CD14-positive monocyte (primary cell): ENCODE data around the gene SLC27A5. TPM values are rescaled to one million over a fixed set of nuclear protein-coding genes. Genes with fewer than 3 reads are reported as not detected.

ENCODE experiments used
- DNase-seq, 3 donors: peaks; one replicate each; pipeline ENCODE4 v3.0.0-alpha.2; 2011 to 2022
- H2AFZ ChIP-seq: 2 replicates; pipeline ENCODE4 v1.6.0; 2012; ENCODE audit warnings: mild to moderate bottlenecking, low read depth, low read length, inconsistent platforms; ENCODE audit not compliant: insufficient read depth, poor library complexity, severe bottlenecking
- H3K27ac ChIP-seq, 2 donors: 1 replicate in 1 of 2; 2 replicates in 1 of 2; pipeline ENCODE4 v1.5.1; 2012 to 2013; ENCODE audit warnings: low read length in 2 of 2, control low read depth in 1 of 2, inconsistent platforms in 1 of 2, low read depth in 1 of 2, mild to moderate bottlenecking in 1 of 2
- H3K27me3 ChIP-seq, 2 donors: one replicate each; pipeline versions ENCODE4 v1.6.0 to v1.6.1; 2011 to 2013; ENCODE audit warnings: low read length in 2 of 2; ENCODE audit not compliant: control insufficient read depth in 2 of 2, insufficient read depth in 2 of 2
- H3K36me3 ChIP-seq, 2 donors: replicated peaks in 1 of 2; 1 replicate in 1 of 2; 2 replicates in 1 of 2; pipeline versions ENCODE4 v1.5.1 to v1.6.1; 2012 to 2013; ENCODE audit warnings: low read length in 2 of 2, control low read depth in 1 of 2, inconsistent platforms in 1 of 2, mild to moderate bottlenecking in 1 of 2; ENCODE audit not compliant: insufficient read depth in 2 of 2, control insufficient read depth in 1 of 2
- H3K4me1 ChIP-seq, 2 donors: 1 replicate in 1 of 2; 2 replicates in 1 of 2; pipeline versions ENCODE4 v1.5.1 to v1.6.1; 2012 to 2013; ENCODE audit warnings: low read length in 2 of 2, control low read depth in 1 of 2, inconsistent platforms in 1 of 2, mild to moderate bottlenecking in 1 of 2, moderate library complexity in 1 of 2; ENCODE audit not compliant: insufficient read depth in 2 of 2, control insufficient read depth in 1 of 2
- H3K4me2 ChIP-seq: replicated peaks from 2 replicates; pipeline ENCODE3; 2012; ENCODE audit warnings: low read length, moderate library complexity, mild to moderate bottlenecking; ENCODE audit not compliant: poor library complexity, severe bottlenecking; ENCODE audit errors: extremely low read depth
- H3K4me3 ChIP-seq, 3 experiments: fragments of 200-600 bp in 1 of 3; sonication (generic) in 1 of 3; replicated peaks in 1 of 3; 1 replicate in 2 of 3; 2 replicates in 1 of 3; pipeline ENCODE4 v1.5.1; 2011 to 2013; ENCODE audit warnings: low read length in 3 of 3, mild to moderate bottlenecking in 3 of 3, control low read depth in 2 of 3, low read depth in 2 of 3, inconsistent platforms in 1 of 3, moderate library complexity in 1 of 3
- H3K79me2 ChIP-seq: 2 replicates; pipeline ENCODE4 v1.6.0; 2012; ENCODE audit warnings: mild to moderate bottlenecking, control low read depth, inconsistent platforms, low read length, moderate library complexity; ENCODE audit not compliant: insufficient read depth
- H3K9ac ChIP-seq: 2 replicates; pipeline ENCODE4 v1.6.0; 2017; ENCODE audit warnings: low read length, mild to moderate bottlenecking; ENCODE audit not compliant: insufficient read depth, poor library complexity, severe bottlenecking
- H3K9me3 ChIP-seq, 2 donors: replicated peaks in 1 of 2; 1 replicate in 1 of 2; 2 replicates in 1 of 2; pipeline versions ENCODE4 v1.5.1 to v1.6.1; 2012 to 2013; ENCODE audit warnings: low read length in 2 of 2, control low read depth in 1 of 2; ENCODE audit not compliant: control insufficient read depth in 1 of 2, insufficient read depth in 1 of 2
- H4K20me1 ChIP-seq: 2 replicates; pipeline ENCODE4 v1.6.0; 2012; ENCODE audit warnings: mild to moderate bottlenecking, low read length, control low read depth, moderate library complexity; ENCODE audit not compliant: insufficient read depth
- H3K27ac Mint-ChIP-seq, 7 donors: one replicate each; pipeline ENCODE4 v1.8.0; 2020; ENCODE audit warnings: mild to moderate bottlenecking in 7 of 7, mixed read lengths in 7 of 7, moderate library complexity in 6 of 7, inconsistent platforms in 2 of 7
- H3K27me3 Mint-ChIP-seq, 3 donors: one replicate each; pipeline ENCODE4 v1.8.0; 2021 to 2022; ENCODE audit warnings: low read depth in 3 of 3, mild to moderate bottlenecking in 3 of 3, mixed read lengths in 3 of 3, moderate library complexity in 3 of 3, inconsistent platforms in 1 of 3
- H3K36me3 Mint-ChIP-seq, 2 donors: one replicate each; pipeline ENCODE4 v1.8.0; 2020; ENCODE audit warnings: mixed read lengths in 2 of 2, inconsistent platforms in 1 of 2, mild to moderate bottlenecking in 1 of 2
- H3K4me1 Mint-ChIP-seq: one replicate; pipeline ENCODE4 v1.8.0; 2020; ENCODE audit warnings: mild to moderate bottlenecking, mixed read lengths
- H3K4me3 Mint-ChIP-seq, 2 donors: one replicate each; pipeline ENCODE4 v1.8.0; 2020; ENCODE audit warnings: mild to moderate bottlenecking in 2 of 2, mixed read lengths in 2 of 2, moderate library complexity in 1 of 2
- H3K9me3 Mint-ChIP-seq, 7 donors: one replicate each; pipeline ENCODE4 v1.8.0; 2020 to 2022; ENCODE audit warnings: mixed read lengths in 7 of 7, mild to moderate bottlenecking in 6 of 7, moderate library complexity in 6 of 7, inconsistent platforms in 2 of 7
- CTCF ChIP-seq: fragments of 200-600 bp; IDR thresholded peaks from one replicate; pipeline ENCODE4 v1.8.0; 2022; ENCODE audit warnings: antibody characterized with exemption, mild to moderate bottlenecking
- WGBS: methylation state at CpG from one replicate; pipeline ENCODE4 v1.1.5; 2013; ENCODE audit warnings: missing lambda C conversion rate; ENCODE audit not compliant: insufficient coverage; 5-methylcytosine and 5-hydroxymethylcytosine counted together
- intact Hi-C, 2 donors: fragments of 100-400 bp; cut with micrococcal nuclease; formaldehyde crosslinking; loops; one replicate each; pipeline versions ENCODE4 v1.15.0 to v1.15.1; 2023
- polyA plus RNA-seq, 3 donors: library from polyadenylated mRNA; depleted of rRNA in 1 of 3; unstranded in 2 of 3; stranded (reverse) in 1 of 3; fragments of 300-500 nt in 2 of 3; fragments of >200 nt in 1 of 3; fragmentation: Illumina TruSeq in 2 of 3; gene quantifications; 1 replicate in 2 of 3; 2 replicates in 1 of 3; pipeline ENCODE4 v1.2.3, GENCODE V29; 2012 to 2021

SLC27A5 gene
- polyA plus RNA-seq, 3 donors, result 1.5 to 2.9 (median 2.8) TPM

- Histone ChIP-seq H3K79me2 (peaks cover 40% of the 10 kb centered on the region), H3K4me3 (peak within 1 kb of the TSS; percentile 57 to 90 (median 86)), H3K27me3 (no peaks in the 10 kb centered on the region), H4K20me1 (peaks cover 36% of the 10 kb centered on the region), H3K36me3 (peaks cover 17 to 20% of the 10 kb centered on the region in 2 donors), H3K4me1 (peaks cover 30 to 31% of the 10 kb centered on the region in 2 donors), H3K4me2 (peak within 1 kb of the TSS; percentile 96), H3K27ac (peak within 1 kb of the TSS; percentile 90 to 93), H3K9ac (peak within 1 kb of the TSS; percentile 94), H3K9me3 (no peaks in the 10 kb centered on the region), H2AFZ (peak within 1 kb of the TSS; percentile 96)
- peak; percentile 93 to 94 (median 93) for DNase-seq
- Mint-ChIP-seq H3K9me3 (peaks cover 0 to 3% (median 0%) of the 10 kb centered on the region in 7 donors), H3K4me3 (peak within 1 kb of the TSS; percentile 92 to 93), H3K27me3 (peaks cover 0 to 1% (median 0%) of the 10 kb centered on the region in 3 donors), H3K27ac (peak within 1 kb of the TSS; percentile 95 to 99 (median 98)), H3K4me1 (peaks cover 36% of the 10 kb centered on the region), H3K36me3 (peaks cover 19 to 26% of the 10 kb centered on the region in 2 donors)
- under 1% methylated on average over 77 of the region's 87 CpGs for WGBS
- peak; percentile 79 for TF ChIP-seq CTCF
- intact Hi-C loops, result loop anchor here in 1 of 2 donors (2.0 kb wide), 2 partner anchors 19 to 53 kb away; partner anchors contain the start of gene MZF1
These were observed 7.8 kb upstream of the SLC27A5 start, which contains the start of gene ZBTB45 for GRCh38 chr19:58519355-58520256. TSS of gene ZBTB45 (minus strand) at chr19:58519810. CDS start at chr19:58517673, 2,137 bp downstream.

- peak; percentile 56 for TF ChIP-seq CTCF
- Histone ChIP-seq H4K20me1 (peaks cover 40% of the 10 kb centered on the region), H2AFZ (peak overlapping the region; percentile 96), H3K4me1 (peaks cover 34 to 36% of the 10 kb centered on the region in 2 donors), H3K27ac (peak overlapping the region; percentile 90 to 93), H3K27me3 (no peaks in the 10 kb centered on the region), H3K9ac (peak overlapping the region; percentile 94), H3K4me3 (peak overlapping the region; percentile 57 to 90 (median 86)), H3K4me2 (peak overlapping the region; percentile 96), H3K9me3 (no peaks in the 10 kb centered on the region), H3K36me3 (peaks cover 17 to 20% of the 10 kb centered on the region in 2 donors), H3K79me2 (peaks cover 44% of the 10 kb centered on the region)
- H3K4me3 Mint-ChIP-seq, result peak overlapping the region; percentile 92 to 93
- H3K27ac Mint-ChIP-seq, result peak overlapping the region; percentile 95 to 99 (median 98)
- 0% methylated on average over 14 of the region's 14 CpGs for WGBS
- H3K4me1 Mint-ChIP-seq, result peaks cover 41% of the 10 kb centered on the region
- DNase-seq, result peak; percentile 34 to 59 (median 41)
- intact Hi-C loops, result loop anchor here in 1 of 2 donors (2.0 kb wide), 2 partner anchors 18 to 54 kb away; partner anchors contain the start of gene MZF1
- peaks cover 0 to 3% (median 0%) of the 10 kb centered on the region in 7 donors for H3K9me3 Mint-ChIP-seq
- H3K27me3 Mint-ChIP-seq, result peaks cover 0 to 1% (median 0%) of the 10 kb centered on the region in 3 donors
- peaks cover 19 to 26% of the 10 kb centered on the region in 2 donors for H3K36me3 Mint-ChIP-seq
These were observed 7.2 kb upstream of the SLC27A5 start for GRCh38 chr19:58519087-58519354.
